Measurements from ENCODE around the gene NEU2. TPM values are rescaled to one million over a fixed set of nuclear protein-coding genes. Genes with fewer than 3 reads are reported as not detected.

NEU2 gene
- total and polyA plus RNA-seq, 7 donors = not detected

DNA sequence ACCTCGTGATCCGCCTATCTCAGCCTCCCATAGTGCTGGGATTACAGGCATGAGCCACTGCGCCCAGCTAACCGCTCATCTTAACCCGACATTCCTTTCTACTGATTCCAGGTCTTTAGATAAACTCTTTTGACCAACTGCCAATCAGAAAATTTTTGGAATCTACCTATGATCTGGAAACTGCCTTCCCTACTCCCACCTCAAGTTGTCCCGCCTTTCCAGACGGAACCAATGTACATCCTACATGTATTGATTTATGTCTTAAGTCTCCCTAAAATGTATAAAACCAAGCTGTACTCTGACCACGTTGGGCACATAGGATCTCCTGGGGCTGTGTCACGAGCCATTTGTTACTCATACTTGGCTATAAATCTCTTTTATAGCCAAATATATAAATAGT, 3.2 kb upstream of the NEU2 start:
- no peak for ATAC-seq
- DNase-seq = no peak
- intact Hi-C loops (cut with DNase I) = no loop called here
- H3K27ac ChIP-seq = no peak overlapping the region
- H3K27me3 ChIP-seq (ENCODE audit: insufficient read depth in 3 of 3, low read length in 2 of 3) = no peaks in the 10 kb centered on the region
- WGBS, 3 donors = 87 to 93% (median 88%) methylated on average over 9 of the region's 9 CpGs
- H3K4me3 ChIP-seq = no peak overlapping the region
- TF ChIP-seq, protein P1, sequence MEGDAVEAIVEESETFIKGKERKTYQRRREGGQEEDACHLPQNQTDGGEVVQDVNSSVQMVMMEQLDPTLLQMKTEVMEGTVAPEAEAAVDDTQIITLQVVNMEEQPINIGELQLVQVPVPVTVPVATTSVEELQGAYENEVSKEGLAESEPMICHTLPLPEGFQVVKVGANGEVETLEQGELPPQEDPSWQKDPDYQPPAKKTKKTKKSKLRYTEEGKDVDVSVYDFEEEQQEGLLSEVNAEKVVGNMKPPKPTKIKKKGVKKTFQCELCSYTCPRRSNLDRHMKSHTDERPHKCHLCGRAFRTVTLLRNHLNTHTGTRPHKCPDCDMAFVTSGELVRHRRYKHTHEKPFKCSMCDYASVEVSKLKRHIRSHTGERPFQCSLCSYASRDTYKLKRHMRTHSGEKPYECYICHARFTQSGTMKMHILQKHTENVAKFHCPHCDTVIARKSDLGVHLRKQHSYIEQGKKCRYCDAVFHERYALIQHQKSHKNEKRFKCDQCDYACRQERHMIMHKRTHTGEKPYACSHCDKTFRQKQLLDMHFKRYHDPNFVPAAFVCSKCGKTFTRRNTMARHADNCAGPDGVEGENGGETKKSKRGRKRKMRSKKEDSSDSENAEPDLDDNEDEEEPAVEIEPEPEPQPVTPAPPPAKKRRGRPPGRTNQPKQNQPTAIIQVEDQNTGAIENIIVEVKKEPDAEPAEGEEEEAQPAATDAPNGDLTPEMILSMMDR (IDR thresholded peaks at IDR 0.05) = no peak
- no peaks in the 10 kb centered on the region for H3K9me3 ChIP-seq
- H3K36me3 ChIP-seq (ENCODE audit: insufficient read depth in 1 of 2, low read depth in 1 of 2) = no peaks in the 10 kb centered on the region
- H3K4me1 ChIP-seq = no peaks in the 10 kb centered on the region

DNA sequence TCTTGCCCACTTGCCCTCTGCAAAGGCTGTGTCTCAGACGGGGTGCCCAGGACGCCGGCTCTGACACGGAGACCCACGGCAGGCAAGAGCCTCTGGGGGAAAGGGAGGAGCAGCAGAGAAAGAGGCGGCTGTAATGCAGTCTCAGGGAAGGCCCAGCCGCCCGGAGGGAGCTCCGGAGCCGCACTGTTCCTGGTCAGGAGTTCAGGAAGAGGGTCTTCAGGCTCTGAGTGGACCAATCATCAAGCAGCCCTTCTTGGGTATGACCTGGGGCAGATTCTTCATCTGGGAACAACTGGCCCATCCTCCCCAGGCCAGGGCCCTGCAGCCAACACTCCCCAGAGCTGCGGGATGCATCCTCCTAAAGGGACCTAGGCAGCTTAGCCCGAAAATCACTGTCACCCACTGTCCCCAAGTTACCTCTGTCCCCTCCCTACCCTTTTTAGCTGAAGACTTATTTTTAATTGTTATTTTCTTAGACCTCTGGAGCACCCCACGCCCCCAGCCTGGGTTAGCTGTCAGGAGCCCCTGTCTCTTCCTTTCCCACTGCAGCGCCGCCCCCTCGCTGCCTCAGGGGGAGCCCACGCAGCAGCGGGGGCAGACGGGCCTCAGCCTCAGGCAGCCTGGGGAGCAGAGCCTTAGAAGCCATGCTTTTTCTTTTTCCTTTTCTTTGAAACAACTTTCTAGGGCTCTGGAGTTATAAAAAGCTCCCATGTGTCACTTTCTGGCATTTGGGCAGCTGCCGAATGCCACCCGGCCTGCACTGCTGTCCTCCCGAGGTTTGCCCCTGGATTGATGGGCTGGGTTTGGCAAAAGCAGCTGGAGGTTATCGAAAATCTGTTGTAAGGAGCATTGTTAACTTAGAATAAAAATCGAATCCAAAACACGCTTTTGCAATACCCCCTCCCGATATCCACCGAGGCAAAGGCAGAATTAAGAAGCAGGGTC, 644 bp upstream of the NEU2 start:
- intact Hi-C loops (cut with DNase I) = no loop called here
- TF ChIP-seq, protein P1 (IDR thresholded peaks at IDR 0.05) = no peak
- no peak for DNase-seq

DNA sequence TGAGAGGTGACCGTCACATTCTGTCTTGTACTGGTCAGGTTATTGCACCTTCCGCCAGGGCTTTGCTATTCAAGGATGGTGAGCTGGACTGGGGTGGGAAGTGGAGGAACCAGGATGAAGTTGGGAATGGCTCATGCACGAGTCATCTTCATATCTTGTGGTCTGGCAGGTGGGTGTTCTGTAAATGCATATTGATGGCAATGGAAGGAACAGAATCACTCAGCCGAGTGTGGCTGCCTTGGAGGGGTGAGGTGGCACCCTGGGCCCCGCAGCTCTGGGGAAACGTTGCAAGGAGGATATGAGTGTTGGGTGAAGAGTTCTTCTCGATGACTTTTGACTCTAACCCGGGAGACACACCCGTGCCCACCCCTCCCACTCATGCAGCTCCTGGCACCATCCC, 1.2 kb downstream of the NEU2 start:
- H3K9me3 ChIP-seq = no peaks in the 10 kb centered on the region
- H3K27me3 ChIP-seq (ENCODE audit: insufficient read depth in 3 of 3, low read length in 2 of 3) = no peaks in the 10 kb centered on the region
- no peaks in the 10 kb centered on the region for H3K4me1 ChIP-seq
- H3K36me3 ChIP-seq (ENCODE audit: insufficient read depth in 1 of 2, low read depth in 1 of 2) = no peaks in the 10 kb centered on the region
- H3K4me3 ChIP-seq = no peak overlapping the region
- no peak overlapping the region for H3K27ac ChIP-seq
- WGBS, 3 donors = 71 to 84% (median 78%) methylated on average over 9 of the region's 9 CpGs
- no peak for DNase-seq
- TF ChIP-seq, protein P1 (IDR thresholded peaks at IDR 0.05) = no peak
- no peak for ATAC-seq
- intact Hi-C loops (cut with DNase I) = no loop called here

More for the DNA sequence above, 644 bp upstream of the NEU2 start:
- Histone ChIP-seq H3K4me1 (no peaks in the 10 kb centered on the region), H3K27ac (no peak overlapping the region), H3K4me3 (no peak overlapping the region), H3K9me3 (no peaks in the 10 kb centered on the region), H3K36me3 (ENCODE audit: insufficient read depth in 1 of 2, low read depth in 1 of 2) (no peaks in the 10 kb centered on the region), H3K27me3 (ENCODE audit: insufficient read depth in 3 of 3, low read length in 2 of 3) (no peaks in the 10 kb centered on the region)
- ATAC-seq = no peak
- 64 to 76% (median 75%) methylated on average over 26 to 27 of the region's 27 CpGs for WGBS, 3 donors

DNA sequence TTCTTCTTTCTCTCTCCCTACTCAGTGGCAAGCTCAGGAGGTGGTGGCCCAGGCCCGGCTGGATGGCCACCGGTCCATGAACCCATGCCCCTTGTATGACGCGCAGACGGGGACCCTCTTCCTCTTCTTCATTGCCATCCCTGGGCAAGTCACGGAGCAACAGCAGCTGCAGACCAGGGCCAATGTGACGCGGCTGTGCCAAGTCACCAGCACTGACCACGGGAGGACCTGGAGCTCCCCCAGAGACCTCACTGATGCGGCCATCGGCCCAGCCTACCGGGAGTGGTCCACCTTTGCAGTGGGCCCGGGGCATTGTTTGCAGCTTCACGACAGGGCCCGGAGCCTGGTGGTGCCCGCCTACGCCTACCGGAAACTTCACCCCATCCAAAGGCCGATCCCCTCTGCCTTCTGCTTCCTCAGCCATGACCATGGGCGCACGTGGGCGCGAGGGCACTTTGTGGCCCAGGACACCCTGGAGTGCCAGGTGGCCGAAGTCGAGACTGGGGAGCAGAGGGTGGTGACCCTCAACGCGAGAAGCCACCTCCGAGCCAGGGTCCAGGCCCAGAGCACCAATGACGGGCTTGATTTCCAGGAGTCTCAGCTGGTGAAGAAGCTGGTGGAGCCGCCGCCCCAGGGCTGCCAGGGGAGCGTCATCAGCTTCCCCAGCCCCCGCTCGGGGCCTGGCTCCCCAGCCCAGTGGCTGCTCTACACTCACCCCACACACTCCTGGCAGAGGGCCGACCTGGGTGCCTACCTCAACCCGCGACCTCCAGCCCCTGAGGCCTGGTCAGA, 1.8 kb downstream of the NEU2 start:
- TF ChIP-seq, protein P1 (IDR thresholded peaks at IDR 0.05) = no peak
- H3K9me3 ChIP-seq = no peaks in the 10 kb centered on the region
- intact Hi-C loops (cut with DNase I) = no loop called here
- no peaks in the 10 kb centered on the region for H3K27me3 ChIP-seq (ENCODE audit: insufficient read depth in 3 of 3, low read length in 2 of 3)
- DNase-seq (no peak), ATAC-seq (no peak)
- H3K27ac ChIP-seq = no peak overlapping the region
- no peaks in the 10 kb centered on the region for H3K36me3 ChIP-seq (ENCODE audit: insufficient read depth in 1 of 2, low read depth in 1 of 2)
- no peaks in the 10 kb centered on the region for H3K4me1 ChIP-seq
- H3K4me3 ChIP-seq = no peak overlapping the region
- 90 to 92% (median 92%) methylated on average over 37 of the region's 37 CpGs for WGBS, 3 donors
